Choroid plexus epithelial cell (primary cell): ENCODE data around the gene PHKG2.

Experiments
- DNase-seq: peaks from one replicate; pipeline ENCODE4 v3.0.0-alpha.2; 2010; ENCODE audit warnings: low read depth
- H3K4me3 ChIP-seq: 2 replicates; pipeline ENCODE4 v1.5.1; 2011; ENCODE audit warnings: low read depth, mild to moderate bottlenecking, control low read depth, low read length, moderate library complexity
- TF ChIP-seq, protein P1 (sequence below): conservative IDR thresholded peaks from 2 replicates; pipeline ENCODE4 v1.5.1; 2011; ENCODE audit warnings: low read depth, mild to moderate bottlenecking, control low read depth, inconsistent platforms, low read length, moderate library complexity

PHKG2 gene

DNA sequence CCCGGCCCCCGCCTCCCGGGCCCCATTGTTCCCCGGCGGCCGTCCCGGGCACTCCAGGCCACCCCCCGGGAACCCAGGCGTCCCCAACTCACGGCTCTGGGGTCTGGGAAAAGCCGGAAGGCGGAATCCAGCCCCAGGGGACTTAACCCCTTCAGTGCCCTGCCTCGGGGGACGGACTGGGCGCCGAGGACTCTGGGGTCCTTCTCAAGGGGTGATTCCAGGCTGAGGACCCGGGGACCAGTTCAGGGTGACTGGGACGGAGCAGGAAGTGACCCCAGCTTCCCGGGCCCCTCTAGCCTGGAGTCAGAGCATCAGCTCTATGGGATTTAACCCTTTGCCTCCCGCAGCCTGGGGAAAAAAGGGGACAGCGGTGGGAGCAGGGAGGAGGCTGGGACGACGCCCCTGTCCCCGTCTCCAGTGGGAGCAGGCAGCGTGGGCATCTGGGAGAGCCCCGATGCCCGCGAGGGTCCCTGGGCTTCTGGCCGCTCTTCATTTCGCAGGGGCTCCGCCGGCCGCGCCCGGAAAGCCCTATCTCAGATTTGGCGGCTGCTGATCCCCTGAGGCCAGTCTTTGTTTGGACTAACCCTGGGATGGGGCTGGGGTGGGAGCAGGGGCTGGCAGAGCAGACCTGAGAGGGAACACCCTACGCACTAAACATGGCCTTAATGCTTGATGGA lies 38.8 kb downstream of the PHKG2 start, which contains the start of gene ZNF629:
ZNF629 (minus strand) TSS at position 270 of the 677 bp plus-strand sequence. CDS start 2,723 bp downstream, outside the sequence.
- TF ChIP-seq, protein P1, sequence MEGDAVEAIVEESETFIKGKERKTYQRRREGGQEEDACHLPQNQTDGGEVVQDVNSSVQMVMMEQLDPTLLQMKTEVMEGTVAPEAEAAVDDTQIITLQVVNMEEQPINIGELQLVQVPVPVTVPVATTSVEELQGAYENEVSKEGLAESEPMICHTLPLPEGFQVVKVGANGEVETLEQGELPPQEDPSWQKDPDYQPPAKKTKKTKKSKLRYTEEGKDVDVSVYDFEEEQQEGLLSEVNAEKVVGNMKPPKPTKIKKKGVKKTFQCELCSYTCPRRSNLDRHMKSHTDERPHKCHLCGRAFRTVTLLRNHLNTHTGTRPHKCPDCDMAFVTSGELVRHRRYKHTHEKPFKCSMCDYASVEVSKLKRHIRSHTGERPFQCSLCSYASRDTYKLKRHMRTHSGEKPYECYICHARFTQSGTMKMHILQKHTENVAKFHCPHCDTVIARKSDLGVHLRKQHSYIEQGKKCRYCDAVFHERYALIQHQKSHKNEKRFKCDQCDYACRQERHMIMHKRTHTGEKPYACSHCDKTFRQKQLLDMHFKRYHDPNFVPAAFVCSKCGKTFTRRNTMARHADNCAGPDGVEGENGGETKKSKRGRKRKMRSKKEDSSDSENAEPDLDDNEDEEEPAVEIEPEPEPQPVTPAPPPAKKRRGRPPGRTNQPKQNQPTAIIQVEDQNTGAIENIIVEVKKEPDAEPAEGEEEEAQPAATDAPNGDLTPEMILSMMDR = no peak
- DNase-seq = peak; percentile 72
- peak within 1 kb of the TSS; percentile 97 for H3K4me3 ChIP-seq

- TF ChIP-seq, protein P1 = no peak
- peak; percentile 47 for DNase-seq
- peak overlapping the region; percentile 97 for H3K4me3 ChIP-seq
These were observed 39.6 kb downstream of the PHKG2 start for GRCh38 chr16:30787613-30788378.

DNA sequence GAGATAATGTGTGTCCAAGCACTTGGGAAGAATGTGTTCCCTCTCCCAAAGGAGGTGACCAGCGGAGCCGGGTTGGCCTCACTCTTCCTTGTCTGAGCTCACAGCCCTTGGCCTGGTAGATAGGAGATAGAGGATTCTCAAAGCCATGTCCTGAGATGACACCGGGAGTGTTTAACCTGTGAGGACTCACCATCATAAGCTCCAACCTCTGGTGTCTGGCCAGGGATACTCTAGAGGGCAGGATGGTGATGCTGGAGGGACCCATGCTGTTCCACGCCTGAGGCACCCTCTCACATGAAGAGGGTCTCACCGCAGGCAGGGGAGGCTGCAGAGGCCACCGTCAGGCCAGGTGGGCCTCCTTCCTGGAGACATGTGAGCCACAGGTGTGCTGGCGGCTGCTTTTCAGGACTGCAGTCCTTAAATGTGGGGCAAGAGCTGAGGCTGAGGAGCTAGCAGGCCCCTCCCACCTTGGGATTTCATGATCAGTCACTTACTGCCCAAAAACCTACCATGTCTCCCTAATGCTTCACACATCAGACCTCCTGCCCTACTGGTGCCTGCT lies 45.4 kb downstream of the PHKG2 start:
- TF ChIP-seq, protein P1 = no peak
- no peak for DNase-seq
- no peak overlapping the region for H3K4me3 ChIP-seq

DNA sequence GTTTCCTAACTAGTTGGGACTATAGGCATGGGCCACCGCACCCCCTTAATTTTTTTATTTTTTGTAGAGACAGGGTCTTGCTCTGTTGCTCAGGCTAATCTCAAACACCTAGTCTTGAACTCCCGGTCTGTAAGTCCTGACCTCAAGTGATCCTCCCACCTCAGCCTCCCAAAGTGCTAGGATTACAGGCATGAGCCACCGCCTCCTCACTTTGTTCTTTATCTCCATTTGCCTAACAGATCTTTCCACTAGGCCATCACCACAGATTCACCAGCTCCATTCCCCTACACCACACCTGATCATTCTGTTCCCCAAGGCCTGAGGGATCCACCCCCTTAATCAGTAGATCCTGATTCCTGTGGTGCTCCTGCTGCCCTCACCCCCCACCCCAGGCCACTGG lies 46.4 kb downstream of the PHKG2 start:
- TF ChIP-seq, protein P1 = no peak
- DNase-seq = no peak
- no peak overlapping the region for H3K4me3 ChIP-seq

DNA sequence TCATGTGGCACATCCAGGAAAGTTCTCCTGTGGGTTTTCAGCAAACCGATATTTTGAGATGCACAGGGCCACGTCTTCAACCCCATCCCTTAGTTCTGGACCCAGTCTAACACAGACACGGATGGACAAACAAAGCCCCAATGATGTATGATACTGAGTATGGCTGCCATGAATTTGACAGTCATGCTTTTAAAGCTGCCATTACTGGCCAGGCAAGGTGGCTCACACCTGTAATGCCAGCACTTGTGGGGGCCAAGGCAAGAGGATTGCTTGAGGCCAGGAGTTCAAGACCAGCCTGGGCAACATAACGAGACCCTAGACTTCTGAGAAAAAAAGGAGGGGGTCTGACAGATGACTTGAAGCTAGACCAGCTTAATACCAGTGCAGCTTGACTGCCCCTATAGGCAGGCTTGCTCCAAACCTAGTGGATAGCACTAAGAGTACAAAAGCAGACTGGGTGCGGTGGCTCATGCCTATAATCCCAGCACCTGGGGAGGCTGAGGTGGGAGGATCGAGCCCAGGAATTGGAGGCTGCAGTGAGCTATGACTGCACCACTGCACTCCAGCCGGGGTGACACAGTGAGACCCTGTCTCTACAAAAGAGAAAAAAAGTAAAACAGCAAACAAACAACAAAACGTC lies 49.6 kb downstream of the PHKG2 start:
- peak; percentile 21 for DNase-seq
- no peak overlapping the region for H3K4me3 ChIP-seq
- TF ChIP-seq, protein P1 = peak; percentile 32
